Psoas muscle (tissue), 8 donors: ENCODE data around the gene PNPLA5. TPM values are rescaled to one million over a fixed set of nuclear protein-coding genes. Genes with fewer than 3 reads are reported as not detected.

Experiments used
- ATAC-seq, 4 donors: fragments of 200-7000 bp; cut with Tn5 transposase; one replicate each; pipeline ENCODE4 v1.9.1; 2020; ENCODE audit warnings: moderate library complexity in 3 of 4, mild to moderate bottlenecking in 2 of 4
- DNase-seq, 2 donors: peaks; one replicate each; pipeline ENCODE4 v3.0.0-alpha.2; 2020
- H3K27ac ChIP-seq: fragments of 200-600 bp; one replicate; pipeline ENCODE4 v1.8.0; 2022
- H3K27me3 ChIP-seq, 3 donors: fragments of 200-600 bp in 1 of 3; one replicate each; pipeline versions ENCODE4 v1.6.1 to v1.8.0; 2013 to 2022; ENCODE audit warnings: low read length in 2 of 3, mild to moderate bottlenecking in 2 of 3, moderate library complexity in 1 of 3; ENCODE audit not compliant: insufficient read depth in 3 of 3
- H3K36me3 ChIP-seq, 2 donors: fragments of 200-600 bp in 1 of 2; one replicate each; pipeline versions ENCODE4 v1.6.1 to v1.8.0; 2013 to 2022; ENCODE audit warnings: low read depth in 1 of 2, mild to moderate bottlenecking in 1 of 2, moderate library complexity in 1 of 2; ENCODE audit not compliant: insufficient read depth in 1 of 2
- H3K4me1 ChIP-seq: fragments of 200-600 bp; one replicate; pipeline ENCODE4 v1.8.0; 2022
- H3K4me3 ChIP-seq: fragments of 200-600 bp; one replicate; pipeline ENCODE4 v1.8.0; 2022; ENCODE audit warnings: mild to moderate bottlenecking
- H3K9me3 ChIP-seq: fragments of 200-600 bp; one replicate; pipeline ENCODE4 v1.8.0; 2022
- CTCF ChIP-seq: fragments of 200-600 bp; IDR thresholded peaks from one replicate; pipeline ENCODE4 v1.8.0; 2022; ENCODE audit warnings: antibody characterized with exemption
- WGBS, 3 donors: extraction: QIAGEN DNeasy Blood & Tissue Kit; methylation state at CpG; one replicate each; pipeline versions ENCODE4 v1.1.6 to v1.1.7; 2013; 5-methylcytosine and 5-hydroxymethylcytosine counted together
- intact Hi-C, 2 donors: fragments of 100-400 bp; cut with DNase I; formaldehyde crosslinking; loops; one replicate each; pipeline versions ENCODE4 v1.11.0 to v1.14.2; 2022
- polyA plus RNA-seq, 3 donors: library from polyadenylated mRNA; stranded (reverse); fragments of 200-250 nt; gene quantifications; one replicate each; pipeline ENCODE4 v1.2.3, GENCODE V29; 2013
- total RNA-seq, 4 donors: library from RNA; stranded (reverse); fragmentation: NEBNext Ultra II Directional in 2 of 4; extraction: Animal tissue kit (Norgen Biotek cat#: 25700) in 2 of 4; gene quantifications; one replicate each; pipeline versions ENCODE4 v1.2.1 to v1.2.4, GENCODE V29; 2021 to 2023
- donor health status: healthy with polysubstance abuse.
- donor health status: DM: no; HTN: no; CAD: no; lungs with moderate emphysema.
- donor health status: Bipolar disorder and iron deficiency.
- donor health status: healthy.
- donor health status: DM: yes; HTN: yes; CAD: no.
- donor health status: DM: no; HTN: no; CAD: no.
- donor health status: DM: no; HTN: no; CAD: no.
- donor health status: DM: yes; HTN: yes; CAD: no.

PNPLA5 gene
- total and polyA plus RNA-seq, 7 donors, result 0.01 to 0.18 TPM; not detected in 5

- no peaks in the 10 kb centered on the region for H3K36me3 ChIP-seq
- WGBS, 3 donors, result 56 to 77% (median 74%) methylated on average over 5 of the region's 5 CpGs
- no peaks in the 10 kb centered on the region for H3K4me1 ChIP-seq
- peak in 1 of 2 donors; percentile 48 for DNase-seq
- H3K9me3 ChIP-seq, result no peaks in the 10 kb centered on the region
- ATAC-seq, result no peak
- H3K27me3 ChIP-seq, result peaks cover 4 to 58% (median 17%) of the 10 kb centered on the region in 3 donors
- H3K4me3 ChIP-seq, result no peak overlapping the region
- intact Hi-C loops, result no loop called here
- no peak overlapping the region for H3K27ac ChIP-seq
- TF ChIP-seq CTCF, result no peak
These were observed 1.5 kb upstream of the PNPLA5 start for GRCh38 chr22:43893266-43893665.

- H3K27ac ChIP-seq, result no peak overlapping the region
- H3K4me3 ChIP-seq, result no peak overlapping the region
- peaks cover 4 to 63% (median 17%) of the 10 kb centered on the region in 3 donors for H3K27me3 ChIP-seq
- 45 to 47% (median 45%) methylated on average over 14 to 15 of the region's 15 CpGs for WGBS, 3 donors
- no peak for ATAC-seq
- peak in 1 of 2 donors; percentile 15 for DNase-seq
- H3K36me3 ChIP-seq, result no peaks in the 10 kb centered on the region
- TF ChIP-seq CTCF, result no peak
- no peaks in the 10 kb centered on the region for H3K9me3 ChIP-seq
- intact Hi-C loops, result no loop called here
- no peaks in the 10 kb centered on the region for H3K4me1 ChIP-seq
These were observed 526 bp upstream of the PNPLA5 start for GRCh38 chr22:43892183-43892894.

GRCh38 chr22:43890901-43891331 is 897 bp downstream of the PNPLA5 start:
- intact Hi-C loops, result no loop called here

GRCh38 chr22:43889860-43890253 is 2.0 kb downstream of the PNPLA5 start:
- H3K4me1 ChIP-seq, result no peaks in the 10 kb centered on the region
- ATAC-seq (no peak), DNase-seq (peak in 1 of 2 donors; percentile 2)
- no peaks in the 10 kb centered on the region for H3K9me3 ChIP-seq
- intact Hi-C loops, result no loop called here
- WGBS, 3 donors, result 40 to 51% (median 46%) methylated on average over 4 of the region's 4 CpGs
- H3K27me3 ChIP-seq, result peaks cover 4 to 78% (median 17%) of the 10 kb centered on the region in 3 donors
- no peak overlapping the region for H3K27ac ChIP-seq
- no peak overlapping the region for H3K4me3 ChIP-seq
- H3K36me3 ChIP-seq, result no peaks in the 10 kb centered on the region
- no peak for TF ChIP-seq CTCF

More at GRCh38 chr22:43890901-43891331, 897 bp downstream of the PNPLA5 start:
- H3K36me3 ChIP-seq, result no peaks in the 10 kb centered on the region
- H3K4me1 ChIP-seq, result no peaks in the 10 kb centered on the region
- no peaks in the 10 kb centered on the region for H3K9me3 ChIP-seq
- WGBS, 3 donors, result 12 to 18% (median 13%) methylated on average over 23 to 24 of the region's 24 CpGs
- no peak overlapping the region for H3K27ac ChIP-seq
- peaks cover 4 to 76% (median 17%) of the 10 kb centered on the region in 3 donors for H3K27me3 ChIP-seq
- H3K4me3 ChIP-seq, result no peak overlapping the region
- ATAC-seq (peak in 1 of 4 donors; percentile 14), DNase-seq (peak in 1 of 2 donors; percentile 44)
- TF ChIP-seq CTCF, result no peak
